ENCODE measurements around the gene CLEC11A. TPM values are rescaled to one million over a fixed set of nuclear protein-coding genes. Genes with fewer than 3 reads are reported as not detected.

CLEC11A gene
- total and polyA plus RNA-seq, 4 donors, result 2.4 to 11.0 (median 5.5) TPM

GRCh38 chr19:50702871-50703829 is 20.0 kb upstream of the CLEC11A start:
- H3K9ac ChIP-seq (ENCODE audit: low read depth in 1 of 2, low read length in 2 of 2), result no peak overlapping the region
- WGBS, result 62% methylated on average over 47 of the region's 47 CpGs
- H3K36me3 ChIP-seq (ENCODE audit: control insufficient read depth in 4 of 4, insufficient read depth in 3 of 4, low read depth in 1 of 4, low read length in 3 of 4), result no peaks in the 10 kb centered on the region
- H3K4me3 ChIP-seq (ENCODE audit: low read depth in 1 of 3, low read length in 3 of 3), result no peak overlapping the region
- H3K4me1 ChIP-seq (ENCODE audit: control insufficient read depth in 4 of 4, insufficient read depth in 4 of 4, low read length in 3 of 4), result no peaks in the 10 kb centered on the region
- no peak overlapping the region for H3K27ac ChIP-seq (ENCODE audit: low read depth in 1 of 2, low read length in 2 of 2)
- peaks cover 0 to 5% (median 1%) of the 10 kb centered on the region in 4 donors for H3K27me3 ChIP-seq (ENCODE audit: control insufficient read depth in 4 of 4, insufficient read depth in 4 of 4, low read length in 3 of 4)
- no peak for TF ChIP-seq RXRA (IDR thresholded peaks at IDR 0.05)
- no peak for TF ChIP-seq FOXA2 (IDR thresholded peaks at IDR 0.05)
- TF ChIP-seq CTCF (IDR thresholded peaks at IDR 0.05; ENCODE audit: low read depth, low read length, missing input control), result no peak
- no peak for TF ChIP-seq GABPA (IDR thresholded peaks at IDR 0.05 in 1 of 2, conservative IDR thresholded peaks at IDR 0.05 in 1 of 2)
- no peak for TF ChIP-seq YY1 (IDR thresholded peaks at IDR 0.05)
- TF ChIP-seq REST (IDR thresholded peaks at IDR 0.05), result no peak
- no peak for TF ChIP-seq FOXA1 (IDR thresholded peaks at IDR 0.05)
- no peak for DNase-seq (ENCODE audit: low spot score)
- no peaks in the 10 kb centered on the region for H3K9me3 ChIP-seq (ENCODE audit: control insufficient read depth in 4 of 4, low read length in 3 of 4)

GRCh38 chr19:50703915-50704796 is 19.0 kb upstream of the CLEC11A start:
- Histone ChIP-seq H3K9me3 (ENCODE audit: control insufficient read depth in 4 of 4, low read length in 3 of 4) (no peaks in the 10 kb centered on the region), H3K27me3 (ENCODE audit: control insufficient read depth in 4 of 4, insufficient read depth in 4 of 4, low read length in 3 of 4) (peaks cover 0 to 6% (median 2%) of the 10 kb centered on the region in 4 donors), H3K4me3 (ENCODE audit: low read depth in 1 of 3, low read length in 3 of 3) (no peak overlapping the region), H3K9ac (ENCODE audit: low read depth in 1 of 2, low read length in 2 of 2) (no peak overlapping the region), H3K27ac (ENCODE audit: low read depth in 1 of 2, low read length in 2 of 2) (no peak overlapping the region), H3K36me3 (ENCODE audit: control insufficient read depth in 4 of 4, insufficient read depth in 3 of 4, low read depth in 1 of 4, low read length in 3 of 4) (no peaks in the 10 kb centered on the region), H3K4me1 (ENCODE audit: control insufficient read depth in 4 of 4, insufficient read depth in 4 of 4, low read length in 3 of 4) (no peaks in the 10 kb centered on the region)
- WGBS, result 33% methylated on average over 22 of the region's 22 CpGs
- TF ChIP-seq MAX (IDR thresholded peaks at IDR 0.05) (no peak), HNF4A (conservative IDR thresholded peaks at IDR 0.05) (no peak), FOXA2 (IDR thresholded peaks at IDR 0.05) (no peak), NR2F2 (IDR thresholded peaks at IDR 0.05) (no peak), JUND (IDR thresholded peaks at IDR 0.05) (no peak), TAF1 (conservative IDR thresholded peaks at IDR 0.05) (no peak), RXRA (IDR thresholded peaks at IDR 0.05) (no peak), SP1 (IDR thresholded peaks at IDR 0.05) (no peak), HNF4G (IDR thresholded peaks at IDR 0.05) (no peak), EGR1 (IDR thresholded peaks at IDR 0.05; ENCODE audit: low read depth in 2 of 2) (no peak), GABPA (IDR thresholded peaks at IDR 0.05 in 1 of 2, conservative IDR thresholded peaks at IDR 0.05 in 1 of 2) (no peak)
- no peak for DNase-seq (ENCODE audit: low spot score)

All from liver (tissue), 9 donors.